B cell (primary cell): ENCODE data around the gene XPO1. TPM values are rescaled to one million over a fixed set of nuclear protein-coding genes. Genes with fewer than 3 reads are reported as not detected.
"Not testable (repeated sequence)": the region's sequence is repeated elsewhere in the genome, so short reads cannot be mapped to it uniquely, and the experiment has no call there.

Source experiments
- ATAC-seq: fragments of 200-7000 bp; cut with Tn5 transposase; one replicate; pipeline ENCODE4 v1.10.0; 2021; ENCODE audit warnings: low read depth, mild to moderate bottlenecking, moderate number of reproducible peaks, moderate library complexity
- CTCF ChIA-PET: fragments of 350-600 bp; sonication (Branson Sonifier 250); formaldehyde crosslinking; loops from one replicate; lab custom pipeline; 2021; ENCODE audit warnings: antibody characterized with exemption, inconsistent platforms; lab: Charles Lee
- POLR2A ChIA-PET: fragments of 350-600 bp; sonication (Branson Sonifier 250); formaldehyde crosslinking; loops from one replicate; lab custom pipeline; 2021; ENCODE audit warnings: antibody characterized with exemption; lab: Charles Lee
- DNase-seq: peaks from one replicate; pipeline ENCODE4 v3.0.0; 2013
- H2AFZ ChIP-seq: 2 replicates; pipeline ENCODE4 v1.6.1; 2012; ENCODE audit warnings: mild to moderate bottlenecking, low read depth, low read length; ENCODE audit not compliant: insufficient read depth, poor library complexity, severe bottlenecking
- H3K27ac ChIP-seq, 2 donors: 1 replicate in 1 of 2; 2 replicates in 1 of 2; pipeline ENCODE4 v1.5.1; 2012 to 2013; ENCODE audit warnings: low read length in 2 of 2, mild to moderate bottlenecking in 2 of 2, moderate library complexity in 1 of 2
- H3K27me3 ChIP-seq, 4 experiments: fragments of 200-600 bp in 1 of 4; sonication (generic) in 1 of 4; replicated peaks in 1 of 4; 1 replicate in 2 of 4; 2 replicates in 2 of 4; pipeline versions ENCODE4 v1.6.1 to v1.7.0; 2013 to 2016; ENCODE audit warnings: low read length in 3 of 4, mild to moderate bottlenecking in 2 of 4, mixed read lengths in 1 of 4, moderate library complexity in 1 of 4; ENCODE audit not compliant: insufficient read depth in 4 of 4, control insufficient read depth in 3 of 4; ENCODE audit errors: control extremely low read depth in 1 of 4
- H3K36me3 ChIP-seq, 2 experiments: replicated peaks in 1 of 2; 1 replicate in 1 of 2; 2 replicates in 1 of 2; pipeline versions ENCODE4 v1.6.1 to v1.7.1; 2013; ENCODE audit warnings: low read length in 1 of 2; ENCODE audit not compliant: insufficient read depth in 2 of 2, control insufficient read depth in 1 of 2; ENCODE audit errors: control extremely low read depth in 1 of 2, extremely low read depth in 1 of 2
- H3K4me1 ChIP-seq, 2 donors: fragments of 200-600 bp in 1 of 2; sonication (generic) in 1 of 2; 1 replicate in 1 of 2; 2 replicates in 1 of 2; pipeline versions ENCODE4 v1.5.1 to v1.6.1; 2013 to 2017; ENCODE audit warnings: low read length in 2 of 2; ENCODE audit not compliant: control insufficient read depth in 2 of 2, insufficient read depth in 2 of 2
- H3K4me2 ChIP-seq: replicated peaks from 2 replicates; pipeline ENCODE3; 2012; ENCODE audit warnings: mild to moderate bottlenecking, low read depth, low read length; ENCODE audit not compliant: poor library complexity, severe bottlenecking
- H3K4me3 ChIP-seq, 5 experiments: fragments of 200-600 bp in 1 of 5; sonication (generic) in 1 of 5; 1 replicate in 3 of 5; 2 replicates in 2 of 5; pipeline versions ENCODE4 v1.5.1 to v1.7.0; 2011 to 2016; ENCODE audit warnings: low read length in 4 of 5, mild to moderate bottlenecking in 4 of 5, low read depth in 2 of 5, control low read depth in 1 of 5, moderate library complexity in 1 of 5; ENCODE audit not compliant: insufficient read depth in 1 of 5; ENCODE audit errors: control extremely low read depth in 1 of 5, extremely low read depth in 1 of 5
- H3K79me2 ChIP-seq: fragments of 200-600 bp; sonication (generic); one replicate; pipeline ENCODE4 v1.6.0; 2016; ENCODE audit warnings: low read length; ENCODE audit not compliant: control insufficient read depth, insufficient read depth
- H3K9ac ChIP-seq: fragments of 200-600 bp; sonication (generic); 2 replicates; pipeline ENCODE4 v1.6.1; 2017; ENCODE audit warnings: mild to moderate bottlenecking, low read length, moderate library complexity
- H3K9me3 ChIP-seq, 3 donors: one replicate each; pipeline versions ENCODE4 v1.6.1 to v1.7.1; 2013; ENCODE audit warnings: low read length in 2 of 3; ENCODE audit not compliant: control insufficient read depth in 2 of 3, insufficient read depth in 1 of 3; ENCODE audit errors: control extremely low read depth in 1 of 3
- H4K20me1 ChIP-seq: 2 replicates; pipeline ENCODE4 v1.6.0; 2012; ENCODE audit warnings: mild to moderate bottlenecking, low read length; ENCODE audit not compliant: insufficient read depth, control insufficient read depth, poor library complexity, severe bottlenecking
- H3K27ac Mint-ChIP-seq: one replicate; pipeline ENCODE4 v1.8.0; 2021; ENCODE audit warnings: mixed read lengths
- H3K27me3 Mint-ChIP-seq: one replicate; pipeline ENCODE4 v1.8.0; 2021; ENCODE audit warnings: mixed read lengths
- H3K4me1 Mint-ChIP-seq: one replicate; pipeline ENCODE4 v1.8.0; 2021; ENCODE audit warnings: mixed read lengths
- H3K4me3 Mint-ChIP-seq: one replicate; pipeline ENCODE4 v1.8.0; 2021; ENCODE audit warnings: mixed read lengths
- H3K9me3 Mint-ChIP-seq: one replicate; pipeline ENCODE4 v1.8.0; 2022; ENCODE audit warnings: mixed read lengths; ENCODE audit not compliant: insufficient read depth
- EZH2 ChIP-seq: IDR thresholded peaks from 2 replicates; pipeline ENCODE4 v1.6.1; 2012; ENCODE audit warnings: borderline replicate concordance, low read depth, mild to moderate bottlenecking, moderate library complexity, low read length; ENCODE audit not compliant: insufficient read depth, poor library complexity, severe bottlenecking
- WGBS: methylation state at CpG from one replicate; pipeline ENCODE4 v1.1.5; 2013; ENCODE audit warnings: missing lambda C conversion rate; ENCODE audit not compliant: insufficient coverage; 5-methylcytosine and 5-hydroxymethylcytosine counted together
- intact Hi-C: fragments of 100-400 bp; cut with micrococcal nuclease; formaldehyde crosslinking; loops from one replicate; pipeline ENCODE4 v1.10.0; 2022
- polyA plus RNA-seq: library from polyadenylated mRNA; depleted of rRNA; stranded (reverse); fragments of >200 nt; gene quantifications from 2 replicates; pipeline ENCODE4 v1.2.3, GENCODE V29; 2012
- total RNA-seq, 2 donors: library from RNA; stranded (reverse); fragments of 120-200 nt in 1 of 2; gene quantifications; 1 replicate in 1 of 2; 2 replicates in 1 of 2; pipeline versions ENCODE4 v1.2.3 to v1.2.4, GENCODE V29; 2013 to 2022
- TF ChIP-seq, protein P1 (sequence below): fragments of 200-600 bp; IDR thresholded peaks from one replicate; pipeline ENCODE4 v1.8.0; 2022; ENCODE audit warnings: antibody characterized with exemption, mild to moderate bottlenecking

XPO1 gene
- total and polyA plus RNA-seq, 2 donors (not counting 1 experiment from before 2014, with no cell fraction given): 43.8 to 208 TPM

DNA sequence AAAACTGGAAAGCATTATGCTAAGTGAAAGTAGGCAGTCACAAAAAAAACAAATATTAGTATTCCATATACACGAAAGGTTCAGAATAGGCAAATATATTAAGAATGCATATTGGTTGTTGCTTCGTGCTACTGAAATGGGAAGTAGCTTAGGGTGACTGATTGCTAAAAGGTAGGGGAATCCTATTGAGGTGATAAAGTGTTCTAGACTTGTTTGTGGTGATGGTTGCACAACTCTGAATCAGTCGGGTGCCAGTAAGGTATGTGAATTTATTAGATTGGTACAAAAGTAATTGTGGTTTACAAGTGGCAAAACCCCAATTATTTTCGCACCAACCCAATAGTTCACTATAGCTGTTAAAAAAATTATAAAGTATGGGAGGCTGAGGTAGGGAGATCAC is 88.0 kb downstream of the XPO1 start:
- Histone ChIP-seq H2AFZ (no peak overlapping the region), H3K9ac (no peak overlapping the region), H3K4me3 (no peak overlapping the region), H3K79me2 (peaks cover 100% of the 10 kb centered on the region), H3K9me3 (peaks cover 0 to 3% (median 0%) of the 10 kb centered on the region in 3 donors), H3K36me3 (peaks cover 0 to 3% of the 10 kb centered on the region in 2 experiments), H3K27me3 (no peaks in the 10 kb centered on the region), H3K27ac (no peak overlapping the region), H3K4me1 (peaks cover 24 to 27% of the 10 kb centered on the region in 2 donors), H3K4me2 (peak overlapping the region; percentile 23), H4K20me1 (peaks cover 62% of the 10 kb centered on the region)
- POLR2A ChIA-PET: interaction anchor here (0.6 to 0.9 kb wide), 2 partner anchors 20 to 335 kb away, joined by 3 read pairs; partner anchors contain the start of gene USP34
- no peak for TF ChIP-seq EZH2
- TF ChIP-seq, protein P1, sequence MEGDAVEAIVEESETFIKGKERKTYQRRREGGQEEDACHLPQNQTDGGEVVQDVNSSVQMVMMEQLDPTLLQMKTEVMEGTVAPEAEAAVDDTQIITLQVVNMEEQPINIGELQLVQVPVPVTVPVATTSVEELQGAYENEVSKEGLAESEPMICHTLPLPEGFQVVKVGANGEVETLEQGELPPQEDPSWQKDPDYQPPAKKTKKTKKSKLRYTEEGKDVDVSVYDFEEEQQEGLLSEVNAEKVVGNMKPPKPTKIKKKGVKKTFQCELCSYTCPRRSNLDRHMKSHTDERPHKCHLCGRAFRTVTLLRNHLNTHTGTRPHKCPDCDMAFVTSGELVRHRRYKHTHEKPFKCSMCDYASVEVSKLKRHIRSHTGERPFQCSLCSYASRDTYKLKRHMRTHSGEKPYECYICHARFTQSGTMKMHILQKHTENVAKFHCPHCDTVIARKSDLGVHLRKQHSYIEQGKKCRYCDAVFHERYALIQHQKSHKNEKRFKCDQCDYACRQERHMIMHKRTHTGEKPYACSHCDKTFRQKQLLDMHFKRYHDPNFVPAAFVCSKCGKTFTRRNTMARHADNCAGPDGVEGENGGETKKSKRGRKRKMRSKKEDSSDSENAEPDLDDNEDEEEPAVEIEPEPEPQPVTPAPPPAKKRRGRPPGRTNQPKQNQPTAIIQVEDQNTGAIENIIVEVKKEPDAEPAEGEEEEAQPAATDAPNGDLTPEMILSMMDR: no peak
- WGBS: 8% methylated on average over 1 of the region's 4 CpGs
- H3K27ac Mint-ChIP-seq: no peak overlapping the region
- intact Hi-C loops: loop anchor here (2.0 kb wide), 1 partner anchor 15 kb away; no protein-coding TSS in a partner anchor
- peaks cover 48% of the 10 kb centered on the region for H3K4me1 Mint-ChIP-seq
- DNase-seq (peak; percentile 37), ATAC-seq (peak; percentile 45)
- no peaks in the 10 kb centered on the region for H3K9me3 Mint-ChIP-seq
- H3K27me3 Mint-ChIP-seq: no peaks in the 10 kb centered on the region
- CTCF ChIA-PET: interaction anchor here (1.0 to 1.5 kb wide), 2 partner anchors 12 to 24 kb away, joined by 4 to 5 read pairs; no protein-coding TSS in a partner anchor
- peak overlapping the region; percentile 13 for H3K4me3 Mint-ChIP-seq

DNA sequence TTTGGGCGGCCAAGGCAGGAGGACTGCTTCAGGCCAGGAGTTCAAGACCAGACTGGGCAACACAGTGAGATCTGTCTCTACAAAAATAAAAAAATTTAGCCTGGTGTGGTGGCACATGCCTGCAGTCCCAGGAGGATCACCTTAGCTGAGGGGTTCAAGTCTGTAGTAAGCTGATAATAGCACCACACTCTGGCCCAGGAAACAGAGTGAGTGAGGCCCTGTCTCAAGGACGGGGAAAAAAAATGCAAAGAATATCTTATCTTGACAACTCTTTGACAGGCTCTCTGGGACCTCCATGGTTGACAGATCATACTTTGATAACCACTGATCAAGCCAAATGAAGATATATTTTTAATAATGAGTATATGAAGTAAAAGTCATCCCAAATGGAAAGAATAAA is 89.9 kb downstream of the XPO1 start:
- Mint-ChIP-seq H3K27ac (no peak overlapping the region), H3K9me3 (peaks cover 2% of the 10 kb centered on the region), H3K4me3 (no peak overlapping the region), H3K4me1 (peaks cover 55% of the 10 kb centered on the region), H3K27me3 (no peaks in the 10 kb centered on the region)
- CTCF ChIA-PET: no interaction called here
- TF ChIP-seq, protein P1: no peak
- no peak for TF ChIP-seq EZH2
- no peak for DNase-seq
- Histone ChIP-seq H3K36me3 (peaks cover 0 to 3% of the 10 kb centered on the region in 2 experiments), H3K4me1 (peaks cover 33 to 37% of the 10 kb centered on the region in 2 donors), H3K9ac (no peak overlapping the region), H3K27me3 (no peaks in the 10 kb centered on the region), H3K9me3 (peaks cover 0 to 4% (median 0%) of the 10 kb centered on the region in 3 donors), H3K27ac (no peak overlapping the region), H3K4me3 (no peak overlapping the region), H3K4me2 (no peak overlapping the region), H4K20me1 (peaks cover 58% of the 10 kb centered on the region), H3K79me2 (peaks cover 100% of the 10 kb centered on the region), H2AFZ (no peak overlapping the region)
- POLR2A ChIA-PET: no interaction called here
- 29% methylated on average over 1 of the region's 2 CpGs for WGBS
- intact Hi-C loops: no loop called here
- ATAC-seq: no peak

DNA sequence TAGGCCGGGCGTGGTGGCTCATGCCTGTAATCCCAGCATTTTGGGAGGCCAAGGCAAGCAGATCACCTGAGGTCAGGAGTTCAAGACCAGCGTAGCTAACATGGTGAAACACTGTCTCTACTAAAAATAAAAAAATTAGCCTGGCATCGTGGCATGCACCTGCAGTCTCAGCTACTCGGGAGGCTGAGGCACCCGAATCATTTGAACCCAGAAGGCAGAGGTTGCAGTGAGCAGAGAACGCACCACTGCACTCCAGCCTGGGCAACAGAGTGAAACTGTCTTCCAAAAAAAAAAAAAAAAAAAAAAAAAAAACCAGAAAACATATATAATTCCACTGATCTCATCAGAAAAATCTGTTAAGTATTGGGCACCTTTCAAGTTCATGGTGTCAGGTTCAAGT is 91.2 kb downstream of the XPO1 start:
- H3K27ac ChIP-seq, H2AFZ ChIP-seq, intact Hi-C loops, DNase-seq, ATAC-seq, H3K9me3 Mint-ChIP-seq, H3K9ac ChIP-seq, H3K27me3 Mint-ChIP-seq, H3K9me3 ChIP-seq, H3K36me3 ChIP-seq, H3K27ac Mint-ChIP-seq, H3K4me3 ChIP-seq, H3K27me3 ChIP-seq: not testable (repeated sequence)
- H3K4me3 Mint-ChIP-seq: peak overlapping the region; percentile 41
- WGBS: 49% methylated on average over 3 of the region's 7 CpGs
- POLR2A ChIA-PET: interaction anchor here (0.5 to 1.2 kb wide), 3 partner anchors 21 to 46 kb away, joined by 3 to 12 read pairs (median 7); no protein-coding TSS in a partner anchor
- peak overlapping the region; percentile 17 for H3K4me2 ChIP-seq
- peaks cover 62% of the 10 kb centered on the region for H4K20me1 ChIP-seq
- H3K4me1 Mint-ChIP-seq: peaks cover 62% of the 10 kb centered on the region
- CTCF ChIA-PET: interaction anchor here (0.7 to 1.0 kb wide), 2 partner anchors 31 to 428 kb away, joined by 3 to 4 read pairs; no protein-coding TSS in a partner anchor
- peaks cover 100% of the 10 kb centered on the region for H3K79me2 ChIP-seq
- H3K4me1 ChIP-seq: peaks cover 45 to 46% of the 10 kb centered on the region in 2 donors
